GM21737 (cell line): ENCODE data around the gene CXCL14.

Experiments
- ATAC-seq: cut with Tn5 transposase; IDR thresholded peaks from one replicate; pipeline ENCODE4 v1.9.1; 2021; ENCODE audit warnings: mild to moderate bottlenecking, moderate library complexity; ENCODE audit not compliant: unreplicated experiment

Gene CXCL14, protein sequence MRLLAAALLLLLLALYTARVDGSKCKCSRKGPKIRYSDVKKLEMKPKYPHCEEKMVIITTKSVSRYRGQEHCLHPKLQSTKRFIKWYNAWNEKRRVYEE

DNA sequence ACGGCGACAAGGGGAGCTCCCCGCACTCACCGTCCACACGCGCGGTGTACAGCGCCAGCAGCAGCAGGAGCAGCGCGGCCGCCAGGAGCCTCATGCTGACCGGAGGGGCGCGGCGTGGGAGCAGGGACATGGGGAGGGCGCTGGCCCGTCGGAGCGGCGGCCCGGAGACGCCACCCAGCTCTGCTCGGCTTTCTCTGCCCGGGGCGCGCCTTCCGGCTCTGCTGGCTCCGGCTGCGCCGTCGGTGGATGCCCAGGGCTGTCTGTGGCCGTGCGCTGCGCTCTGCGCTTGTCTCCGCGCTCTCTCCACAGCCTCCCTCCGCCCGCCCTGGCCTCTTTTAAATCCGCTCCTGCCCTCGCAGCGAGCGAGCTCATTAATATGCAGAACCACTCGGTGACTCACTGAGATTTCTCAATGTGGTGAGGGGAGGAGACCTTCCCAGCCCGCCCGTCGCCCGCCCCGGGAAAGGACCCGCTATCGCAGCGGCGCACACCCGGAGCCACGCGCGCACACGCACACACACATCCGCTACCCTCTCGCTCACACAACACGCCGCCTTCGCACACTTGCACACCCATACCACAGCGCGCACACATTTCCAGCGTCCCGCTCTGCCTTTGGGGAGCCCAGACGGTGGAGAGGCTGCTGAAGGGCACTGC lies at the start of gene CXCL14:
Gene CXCL14, minus strand, starts transcription at position 307 of the 657 bp plus-strand sequence. Its CDS starts 213 bp downstream, at position 94.
- no peak for ATAC-seq

DNA sequence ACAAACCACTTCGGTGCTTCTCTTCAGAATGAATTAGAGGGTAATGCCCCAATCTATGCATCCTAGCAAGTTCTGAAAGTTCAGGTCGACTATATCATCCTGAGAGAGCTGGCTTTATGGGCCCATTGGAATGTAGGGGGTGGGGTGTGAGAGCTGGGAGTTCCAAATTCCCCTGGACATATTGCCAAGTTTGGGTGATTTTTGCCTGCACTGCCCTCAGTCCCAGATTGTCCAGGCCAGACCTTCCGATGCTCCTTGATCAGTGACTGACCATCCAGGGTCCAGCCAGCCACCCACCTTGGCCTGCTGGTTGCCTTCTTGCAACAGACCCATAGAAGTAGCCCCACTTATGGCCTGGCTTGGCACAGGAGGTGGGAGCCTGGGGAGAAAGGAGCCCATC lies 47.8 kb upstream of the CXCL14 start:
- ATAC-seq = no peak

DNA sequence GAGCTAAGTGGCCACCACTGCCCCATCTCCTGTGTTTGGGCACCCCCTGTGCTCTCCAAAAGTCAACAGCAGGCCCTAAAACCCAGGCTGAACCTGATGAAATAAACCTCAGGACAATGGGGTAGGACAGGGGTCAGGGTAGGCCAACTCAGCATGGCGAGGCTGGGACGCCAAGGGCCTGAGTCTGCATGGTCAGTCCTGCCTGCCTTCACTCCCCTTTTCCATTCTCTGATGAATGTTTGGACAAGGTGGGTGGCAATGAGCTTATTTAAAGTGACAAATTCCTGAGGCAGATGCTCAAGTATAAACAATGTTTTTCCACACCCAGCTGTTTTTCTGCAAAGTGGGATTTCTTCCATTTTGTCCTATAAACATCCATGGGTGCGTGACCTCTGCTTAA lies 47.2 kb upstream of the CXCL14 start:
- no peak for ATAC-seq

DNA sequence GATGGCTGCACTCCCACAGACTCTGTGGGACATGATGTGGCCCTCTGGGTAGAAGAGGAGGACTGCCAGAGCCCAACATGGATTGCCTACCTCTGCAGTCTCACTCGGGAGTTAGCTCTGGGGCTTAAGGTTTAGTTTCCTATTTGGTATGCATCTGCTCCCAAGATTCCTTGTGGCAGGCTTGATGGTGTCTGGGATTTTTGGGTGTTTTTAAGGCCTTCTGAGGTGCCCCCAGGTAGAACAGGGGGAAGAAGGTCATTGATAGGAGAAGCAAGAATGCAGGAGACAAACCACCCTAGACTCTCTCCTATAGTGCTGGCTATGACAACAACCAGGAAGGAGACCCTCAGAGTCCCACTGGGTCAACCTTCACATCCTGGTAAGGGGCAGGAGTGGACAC lies 46.7 kb upstream of the CXCL14 start:
- ATAC-seq = no peak

DNA sequence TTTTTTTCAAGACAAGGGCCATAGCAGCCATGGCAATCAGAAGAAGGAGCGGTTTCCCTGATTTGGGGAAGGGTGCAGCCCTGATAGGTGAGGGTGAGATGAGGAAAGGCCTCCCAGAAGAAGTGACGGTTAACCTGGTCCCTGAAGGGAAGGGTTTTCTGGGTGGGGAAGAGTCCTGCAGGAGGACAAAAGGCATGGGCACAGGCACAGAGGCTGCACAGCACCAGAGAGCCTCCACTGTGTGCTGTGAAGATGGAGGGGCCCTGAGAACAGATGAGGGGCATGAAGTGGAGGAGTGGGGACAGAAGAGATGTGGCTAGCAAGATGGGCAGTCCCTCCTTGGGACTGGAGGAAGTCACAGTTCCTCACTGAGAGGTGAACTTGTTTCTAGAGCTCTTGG lies 46.3 kb upstream of the CXCL14 start:
- ATAC-seq = no peak

DNA sequence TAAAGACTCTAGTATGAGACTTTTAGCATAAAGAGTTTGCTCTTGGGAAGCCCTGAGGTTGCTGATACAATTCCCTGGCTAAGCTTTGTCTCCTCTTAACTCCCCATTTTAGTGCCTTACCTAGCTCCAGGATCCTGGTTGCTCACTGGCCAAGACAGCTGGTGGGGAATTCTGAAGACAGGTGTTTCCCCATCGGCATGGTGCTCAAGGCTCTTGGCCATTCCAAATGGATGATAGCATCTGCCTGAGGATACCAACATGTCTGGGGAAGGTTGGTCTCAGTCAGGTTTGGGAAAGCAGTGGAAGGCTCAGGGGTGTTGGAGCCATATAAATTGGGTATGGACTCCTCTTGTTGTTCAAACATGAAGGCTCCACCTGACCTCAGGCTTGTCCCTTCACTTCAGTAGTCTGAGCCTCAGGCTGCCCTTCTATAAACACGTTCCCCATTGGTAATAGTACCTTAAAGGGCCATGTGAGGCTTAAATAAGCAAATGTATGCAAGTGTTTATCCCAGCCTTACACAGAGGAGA lies 44.5 kb upstream of the CXCL14 start:
- no peak for ATAC-seq

DNA sequence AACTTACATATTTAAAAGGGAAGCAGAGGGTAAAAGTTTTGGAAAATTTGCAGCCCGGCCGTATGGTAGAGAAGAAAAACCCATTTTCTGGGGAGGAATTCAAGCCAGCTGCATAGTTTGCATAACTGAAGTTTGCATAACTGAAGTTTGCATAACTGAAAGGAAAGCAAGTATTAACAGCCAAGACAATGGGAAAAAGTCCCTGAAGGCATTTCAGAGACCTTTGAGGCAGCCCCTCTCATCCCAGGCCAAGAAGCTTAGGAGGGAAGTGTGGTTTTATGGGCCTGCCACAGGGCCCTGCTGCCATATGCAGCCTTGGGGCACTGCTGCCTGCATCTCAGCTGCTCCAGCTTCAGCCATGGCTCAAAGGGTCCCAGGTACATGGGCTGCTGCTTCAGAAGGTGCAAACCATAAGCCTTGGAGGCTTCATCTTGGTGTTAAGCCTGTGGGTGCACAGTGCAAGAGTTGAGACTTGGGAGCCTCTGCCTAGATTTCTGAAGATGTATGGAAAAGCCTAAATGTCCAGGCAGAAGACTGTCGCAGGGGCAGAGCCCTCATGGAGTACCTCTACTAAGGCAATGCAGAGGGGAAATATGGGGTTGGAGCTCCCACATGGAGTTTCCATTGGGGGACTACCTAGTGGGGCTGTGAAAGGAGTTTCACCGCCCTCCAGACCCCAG lies 36.9 kb upstream of the CXCL14 start:
- no peak for ATAC-seq

DNA sequence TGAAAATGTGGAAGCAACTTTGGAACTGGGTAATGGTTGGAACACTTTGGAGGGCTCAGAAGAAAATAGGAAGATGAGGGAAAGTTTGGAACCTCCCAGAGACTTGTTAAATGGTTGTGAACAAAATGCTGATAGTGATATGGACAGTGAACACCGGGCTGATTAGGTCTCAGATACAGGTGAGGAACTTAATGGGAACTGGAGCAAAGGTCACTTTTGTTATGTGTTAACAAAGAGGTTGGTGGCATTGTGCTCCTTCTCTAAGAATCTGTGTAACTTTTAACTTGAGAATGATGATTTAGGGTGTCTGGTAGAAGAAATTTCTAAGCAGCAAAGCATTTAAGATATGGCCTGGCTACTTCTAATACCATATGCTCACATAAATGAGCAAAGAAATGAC lies 36.4 kb upstream of the CXCL14 start:
- ATAC-seq = no peak

DNA sequence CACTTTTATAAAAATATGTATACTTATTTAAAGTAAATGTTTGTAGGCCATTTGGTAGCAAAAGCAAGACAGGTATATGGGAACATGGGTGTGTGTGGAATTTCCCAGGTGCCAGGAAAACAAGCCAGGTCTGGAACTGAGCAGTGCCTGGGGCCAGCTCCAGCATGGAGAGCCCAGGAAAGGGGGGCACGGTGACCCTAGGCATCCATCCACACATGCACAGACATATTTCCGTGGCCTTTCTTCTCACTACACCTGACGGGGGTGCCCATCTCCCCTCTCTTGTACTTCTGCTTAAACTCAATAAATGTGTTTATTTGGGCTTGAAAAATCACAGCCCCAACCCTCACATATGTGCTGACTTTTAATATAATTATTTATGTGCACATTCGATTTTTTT lies 31.2 kb upstream of the CXCL14 start:
- ATAC-seq = no peak

DNA sequence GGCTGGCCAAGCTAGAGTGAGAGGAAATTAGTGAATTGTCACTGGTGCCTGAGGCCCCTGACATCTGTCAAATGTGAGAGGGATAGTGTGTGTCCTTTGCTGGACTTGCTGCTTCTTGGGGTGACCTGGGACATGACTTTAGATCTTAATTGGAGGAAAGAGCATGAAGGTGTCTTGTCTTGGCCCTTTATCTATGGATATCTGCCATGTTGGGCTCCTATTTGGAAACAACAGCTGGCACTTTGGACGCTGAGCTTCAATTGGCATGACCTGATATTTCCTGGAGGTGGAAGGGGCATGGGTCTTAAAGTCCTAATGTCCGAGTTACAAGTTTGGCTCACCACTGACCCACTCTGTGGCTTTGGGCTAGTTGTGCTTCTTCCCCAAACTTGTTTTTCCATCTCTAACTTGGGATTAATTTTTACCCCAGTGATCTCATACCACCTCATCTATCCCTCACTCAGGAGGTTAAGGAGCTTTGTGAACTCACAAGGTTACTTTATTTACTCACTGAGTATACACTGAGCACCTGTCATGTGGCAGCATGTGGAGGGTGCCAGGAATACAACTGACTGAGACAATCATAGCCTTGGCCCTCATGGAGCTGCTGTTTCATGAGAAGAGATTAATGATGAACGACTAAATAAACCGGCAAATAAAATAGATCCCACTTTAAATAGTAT lies 30.1 kb upstream of the CXCL14 start:
- no peak for ATAC-seq

DNA sequence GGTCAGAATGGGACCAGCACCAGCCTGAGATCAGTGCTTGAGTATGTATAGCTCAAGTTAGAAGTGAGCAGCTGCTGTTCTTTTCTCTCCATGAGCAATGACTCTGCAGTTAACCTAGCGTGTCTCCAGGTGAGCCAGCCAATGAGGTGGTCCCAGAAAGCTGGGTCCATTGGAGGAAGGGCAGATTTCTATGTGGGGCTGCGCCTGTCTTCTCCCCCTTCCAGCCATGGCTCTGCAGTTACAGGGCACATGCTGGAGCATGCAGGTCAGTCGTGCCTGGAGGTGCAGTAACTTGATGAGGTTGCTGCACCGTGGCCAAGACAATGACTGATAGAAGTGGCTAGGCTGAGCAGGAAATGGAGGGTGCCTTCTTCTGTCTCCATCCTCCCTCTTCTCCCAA lies 29.6 kb upstream of the CXCL14 start:
- no peak for ATAC-seq

DNA sequence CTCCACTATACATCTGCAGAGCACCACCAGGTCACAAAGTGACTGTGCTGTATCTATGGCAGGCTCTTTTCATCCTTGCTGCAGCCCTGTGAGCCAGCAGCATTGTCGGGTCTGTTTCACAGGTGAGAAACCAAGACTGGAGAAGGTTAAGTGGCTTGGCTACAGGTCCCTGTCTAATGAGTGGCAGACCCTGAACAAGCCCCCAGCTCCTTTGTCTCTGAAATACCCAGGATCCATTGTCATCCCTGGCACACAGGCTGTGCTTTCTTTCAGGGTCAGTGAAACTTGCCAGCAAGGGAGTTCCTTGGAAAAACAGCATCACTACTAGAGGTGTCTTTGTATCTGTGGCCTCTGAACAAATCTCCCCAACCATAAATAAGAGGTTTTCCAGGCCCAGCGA lies 27.6 kb upstream of the CXCL14 start:
- ATAC-seq = no peak

DNA sequence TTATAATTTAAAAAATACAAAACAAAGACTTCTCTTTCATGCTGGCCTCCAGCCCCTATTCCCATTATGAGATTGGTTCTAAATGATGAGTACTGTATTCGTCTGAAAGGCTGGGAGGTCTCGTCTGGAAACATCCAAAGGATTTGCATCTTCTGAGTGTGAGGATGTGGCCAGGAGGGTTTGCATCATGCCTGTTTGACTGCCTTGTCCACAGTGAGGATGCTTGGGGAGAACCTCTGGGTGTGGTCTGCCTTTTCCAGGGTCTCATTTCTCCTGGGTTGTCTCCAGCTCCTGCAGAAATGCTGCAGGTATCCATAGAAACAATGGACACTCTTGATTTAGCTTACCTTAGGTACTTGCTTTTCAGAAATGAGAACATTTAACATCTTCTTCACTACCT lies 26.4 kb upstream of the CXCL14 start:
- no peak for ATAC-seq

DNA sequence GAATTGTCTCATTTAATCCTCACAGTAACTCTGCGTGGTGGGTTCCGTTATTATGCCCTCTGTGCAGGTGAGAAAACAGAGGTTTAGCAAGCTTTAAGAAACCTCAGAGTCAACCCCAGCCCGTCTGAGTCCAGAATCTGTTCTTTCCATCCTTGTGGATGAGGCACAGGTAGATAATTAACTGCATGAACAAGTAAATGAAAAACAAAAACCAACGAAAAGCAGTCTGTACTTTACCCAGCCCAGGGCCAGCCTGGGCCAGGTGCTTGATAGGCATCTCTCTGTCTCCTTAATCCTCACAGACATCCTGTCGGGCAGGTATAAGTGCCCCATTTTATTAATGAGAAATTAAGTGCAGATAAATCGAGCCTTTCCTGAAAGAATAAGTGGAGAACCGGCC lies 25.3 kb upstream of the CXCL14 start:
- no peak for ATAC-seq

DNA sequence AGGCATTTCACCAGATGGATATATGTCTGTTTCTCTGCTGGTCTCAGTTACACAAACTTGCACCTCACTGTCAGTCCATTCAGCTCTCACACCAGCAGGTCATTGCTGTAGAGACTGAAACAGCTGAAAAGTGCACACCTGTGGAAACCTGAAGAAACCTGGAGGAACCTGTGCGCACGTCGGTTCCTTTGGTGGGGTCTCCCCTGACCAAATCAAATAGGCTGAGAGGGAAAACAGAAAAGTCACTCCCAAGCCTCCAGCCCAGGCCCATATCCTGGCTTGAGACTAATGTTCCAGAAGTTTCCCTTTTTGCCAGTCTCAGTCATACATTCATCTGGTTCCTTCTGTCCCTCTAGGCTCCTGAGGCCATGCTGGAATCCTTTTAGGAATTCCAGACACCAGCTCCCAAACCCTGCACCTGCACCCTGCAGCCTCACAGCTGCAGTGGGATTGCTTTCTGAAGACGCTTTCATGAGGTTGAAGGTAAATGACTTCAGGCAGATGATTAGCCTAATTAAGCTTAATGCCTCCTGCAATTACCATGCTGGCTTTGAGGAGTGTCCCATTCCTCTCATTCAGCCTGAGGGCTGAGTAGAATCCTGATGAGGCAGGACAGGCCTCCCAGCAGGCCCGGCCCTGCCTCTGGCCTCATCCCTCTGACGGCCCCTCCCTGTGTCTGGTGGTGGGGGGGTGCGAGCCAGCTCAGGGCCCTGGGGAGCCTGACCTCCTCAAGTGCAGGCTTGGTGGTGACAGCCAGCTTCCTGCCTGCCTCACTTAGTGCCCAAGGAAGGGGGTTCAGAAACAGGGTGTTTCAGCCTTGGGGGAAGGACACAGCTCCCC lies 24.3 kb upstream of the CXCL14 start:
- ATAC-seq = no peak

DNA sequence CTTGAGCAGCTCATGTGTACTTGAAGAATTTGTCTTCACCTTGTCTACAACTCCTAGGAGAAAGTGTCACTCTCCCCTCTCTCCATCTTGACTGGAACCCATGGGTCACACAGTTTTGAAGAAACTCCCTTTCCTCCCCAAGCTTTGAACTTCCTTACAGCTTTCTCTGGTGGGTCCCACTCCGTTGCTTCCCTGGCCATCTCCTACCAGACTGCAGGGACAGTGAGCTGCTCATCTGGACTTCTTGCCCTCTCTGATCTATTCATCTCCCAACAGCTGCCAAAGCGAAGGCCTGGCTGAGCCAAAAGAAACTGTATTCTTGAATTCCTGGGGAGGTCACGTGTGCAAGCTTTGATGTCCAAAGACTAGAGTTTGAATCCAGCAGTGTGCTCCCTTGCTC lies 22.7 kb upstream of the CXCL14 start:
- ATAC-seq = no peak

DNA sequence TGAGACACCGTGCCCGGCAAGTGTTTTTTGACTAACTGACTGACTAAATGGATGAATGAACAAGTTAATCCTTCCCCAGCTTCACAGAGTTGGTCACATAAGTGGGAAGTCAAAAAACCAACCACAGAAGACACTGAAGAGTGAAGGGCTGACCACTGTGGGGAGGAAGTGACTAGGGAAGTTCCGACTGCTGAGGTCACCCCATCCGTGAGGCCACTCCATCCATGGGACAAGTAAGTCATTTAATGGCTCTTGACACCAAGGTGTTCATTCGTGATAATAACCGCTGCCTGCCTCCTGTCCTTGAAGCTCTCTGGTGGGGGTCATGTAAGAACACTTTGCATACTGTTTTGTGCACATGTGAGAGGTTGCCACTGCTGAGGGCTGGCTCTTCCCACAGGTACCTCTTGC lies 22.2 kb upstream of the CXCL14 start:
- no peak for ATAC-seq

DNA sequence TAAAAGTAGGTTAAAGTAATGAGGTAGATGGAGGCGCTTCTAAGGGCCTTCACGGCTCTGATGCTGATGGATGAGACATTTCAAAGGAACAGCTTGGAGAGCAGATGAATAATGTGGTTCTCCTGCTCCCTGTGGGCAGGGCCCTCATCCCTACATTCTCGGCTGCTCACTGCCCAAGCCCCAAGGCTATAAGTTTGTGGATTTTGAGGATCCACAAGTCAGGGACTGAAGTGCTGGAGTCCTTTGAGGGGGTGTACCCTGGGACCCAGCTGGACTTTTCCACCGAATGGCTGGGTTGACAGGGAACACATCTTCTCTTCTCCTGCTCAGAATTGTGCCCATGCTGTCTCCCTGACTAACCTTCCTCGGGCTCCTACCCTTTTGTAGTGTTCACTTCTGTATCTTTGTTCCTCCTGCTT lies 21.4 kb upstream of the CXCL14 start:
- no peak for ATAC-seq

DNA sequence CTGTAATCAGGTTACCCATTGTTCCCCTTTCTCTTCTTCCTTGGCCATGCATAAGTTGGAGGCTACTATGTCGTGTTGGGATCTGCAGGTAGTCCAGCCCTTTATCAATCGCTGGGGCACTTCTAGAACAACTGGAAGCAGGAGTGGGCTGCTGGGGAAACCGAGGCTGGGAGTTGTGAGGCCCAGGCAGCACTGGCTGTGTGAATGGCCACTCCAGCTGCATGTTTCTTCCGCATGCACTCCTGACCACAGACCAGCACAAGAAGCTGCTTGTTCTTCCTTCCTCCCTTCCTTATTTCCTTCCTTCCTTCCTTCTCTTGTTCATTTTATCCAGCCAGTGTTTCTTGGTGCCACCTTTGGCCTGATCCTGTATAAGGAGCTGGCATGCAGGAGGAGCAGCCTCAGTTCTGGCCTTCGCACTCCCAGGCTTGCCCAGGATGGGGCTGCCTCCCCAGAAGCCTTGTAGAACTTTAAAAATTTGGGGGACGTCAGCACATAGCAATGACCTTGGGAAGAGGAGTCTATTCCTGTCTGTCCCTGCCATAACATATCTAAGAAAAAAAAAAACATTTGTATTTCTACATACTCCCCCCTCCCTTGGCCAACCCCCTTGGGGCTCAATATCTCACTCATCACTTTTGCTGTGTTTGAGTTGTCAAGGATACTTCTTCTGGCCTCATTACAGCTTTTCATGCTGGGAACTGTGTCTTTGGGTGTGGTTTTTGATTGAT lies 20.8 kb upstream of the CXCL14 start:
- no peak for ATAC-seq

DNA sequence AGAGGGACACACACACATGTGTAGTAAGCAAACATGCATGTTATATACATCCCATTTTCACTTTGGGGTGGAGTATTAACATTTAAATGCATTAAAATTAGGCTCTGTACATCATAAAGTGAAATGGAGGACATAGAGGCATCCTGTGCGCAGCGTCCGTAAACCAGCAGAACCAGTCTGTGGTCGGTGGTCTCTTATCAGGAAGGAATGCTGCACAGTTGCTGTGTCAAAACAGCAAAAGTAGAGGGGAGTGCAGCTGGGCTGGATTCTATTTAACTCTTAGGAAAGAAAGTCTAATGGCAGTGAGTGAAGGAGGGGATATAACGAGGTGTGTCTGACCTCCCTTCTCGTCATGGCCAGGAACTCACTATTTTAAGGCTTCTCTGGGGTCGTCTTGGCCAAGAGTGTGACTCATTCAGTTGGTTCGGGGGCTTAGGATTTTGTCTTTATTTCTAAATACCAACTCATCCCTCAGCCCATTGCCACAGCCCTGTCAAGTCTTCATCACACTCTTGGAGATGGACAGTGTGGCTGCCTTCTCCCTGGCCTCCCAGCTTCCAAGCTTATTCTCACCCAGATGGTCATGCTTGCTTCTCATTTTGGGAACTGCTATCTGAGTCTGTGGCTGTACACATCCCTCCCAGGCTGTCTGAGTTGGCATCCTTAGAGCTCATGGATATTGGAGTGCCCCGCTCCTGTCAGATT lies 20.1 kb upstream of the CXCL14 start:
- no peak for ATAC-seq
